Body of pancreas (tissue), 4 donors: ENCODE results near the gene TRAF5.

ENCODE experiments used
- CTCF ChIP-seq, 7 experiments: fragments of 450-650 bp in 4 of 7; fragments of 200-600 bp in 3 of 7; sonication (generic) in 3 of 7; IDR thresholded peaks; one replicate each; pipeline ENCODE4 v1.5.1; 2016 to 2019; ENCODE audit warnings: antibody characterized with exemption in 7 of 7
- POLR2A ChIP-seq, 3 donors: fragments of 450-650 bp; IDR thresholded peaks; one replicate each; pipeline ENCODE4 v1.6.1; 2016; ENCODE audit warnings: antibody characterized with exemption in 3 of 3, mild to moderate bottlenecking in 2 of 3

- TF ChIP-seq CTCF (IDR thresholded peaks at IDR 0.05) (no peak), POLR2A (IDR thresholded peaks at IDR 0.05) (no peak)
Measured at GRCh38 chr1:211375146-211375818, 48.6 kb downstream of the TRAF5 start.
